Adrenal gland (tissue), 12 donors: ENCODE results near the gene N4BP2L2. TPM values are rescaled to one million over a fixed set of nuclear protein-coding genes. Genes with fewer than 3 reads are reported as not detected.

Source experiments
- DNase-seq, 7 donors: peaks; one replicate each; pipeline ENCODE4 v3.0.0-alpha.2; 2019 to 2020
- H3K27ac ChIP-seq, 5 donors: fragments of 200-600 bp; sonication (generic) in 4 of 5; 1 replicate in 3 of 5; 2 replicates in 2 of 5; pipeline versions ENCODE4 v1.5.1 to v1.8.0; 2016 to 2020; ENCODE audit warnings: mild to moderate bottlenecking in 1 of 5
- H3K27me3 ChIP-seq: fragments of 200-600 bp; 2 replicates; pipeline ENCODE4 v1.8.0; 2021
- H3K36me3 ChIP-seq, 2 donors: fragments of 200-600 bp; replicated peaks in 1 of 2; 1 replicate in 1 of 2; 2 replicates in 1 of 2; pipeline versions ENCODE4 v1.5.1 to v1.8.0; 2018 to 2022
- H3K4me1 ChIP-seq, 2 donors: fragments of 200-600 bp; replicated peaks in 1 of 2; 1 replicate in 1 of 2; 2 replicates in 1 of 2; pipeline versions ENCODE4 v1.5.1 to v1.8.0; 2018 to 2021
- H3K4me3 ChIP-seq, 4 donors: fragments of 200-600 bp; sonication (generic) in 3 of 4; one replicate each; pipeline ENCODE4 v1.5.1; 2016 to 2018
- H3K9me3 ChIP-seq, 3 donors: fragments of 200-600 bp; sonication (generic) in 1 of 3; replicated peaks in 1 of 3; 1 replicate in 2 of 3; 2 replicates in 1 of 3; pipeline versions ENCODE4 v1.5.1 to v1.8.0; 2016 to 2021
- CTCF ChIP-seq, 6 experiments: fragments of 450-650 bp in 4 of 6; fragments of 200-600 bp in 2 of 6; sonication (generic) in 1 of 6; IDR thresholded peaks; 1 replicate in 5 of 6; 2 replicates in 1 of 6; pipeline versions ENCODE4 v1.5.1 to v1.8.0; 2016 to 2021; ENCODE audit warnings: antibody characterized with exemption in 6 of 6, mild to moderate bottlenecking in 2 of 6, moderate library complexity in 1 of 6
- POLR2A ChIP-seq, 2 donors: fragments of 450-650 bp; IDR thresholded peaks; one replicate each; pipeline ENCODE4 v1.6.1; 2017; ENCODE audit warnings: antibody characterized with exemption in 2 of 2, mild to moderate bottlenecking in 2 of 2, moderate library complexity in 1 of 2
- WGBS, 4 donors: extraction: QIAGEN DNeasy Blood & Tissue Kit in 2 of 4; methylation state at CpG; one replicate each; pipeline versions ENCODE4 v1.1.5 to v1.1.7; 2013 to 2017; 5-methylcytosine and 5-hydroxymethylcytosine counted together
- intact Hi-C, 2 donors: fragments of 100-400 bp; cut with DNase I; formaldehyde crosslinking; loops; one replicate each; pipeline versions ENCODE4 v1.14.1 to v1.15.0; 2022 to 2023
- polyA plus RNA-seq, 3 donors: library from polyadenylated mRNA; stranded (reverse); fragments of 200-250 nt in 2 of 3; fragments of 350-450 nt in 1 of 3; fragmentation: Illumina TruSeq in 1 of 3; extraction: RNeasy Lipid Tissue Mini Kit (QIAGEN cat#74804) in 1 of 3; gene quantifications; one replicate each; pipeline ENCODE4 v1.2.3, GENCODE V29; 2013 to 2014
- total RNA-seq, 9 donors: library from RNA; depleted of rRNA in 4 of 9; stranded (reverse); fragments of >200 nt in 4 of 9; fragments of 120-200 nt in 1 of 9; fragmentation: NEBNext Ultra II Directional in 1 of 9; extraction: Animal tissue kit (Norgen Biotek cat#: 25700) in 1 of 9; gene quantifications; one replicate each; pipeline versions ENCODE4 v1.1.0 to v1.2.4, GENCODE V29; 2013 to 2023
- donor health status: healthy with polysubstance abuse.
- donor health status: Bipolar disorder and iron deficiency.
- donor health status: DM: yes; HTN: yes; CAD: no.
- donor health status: DM: no; HTN: no; CAD: no.
- donor health status: DM: no; HTN: no; CAD: no.
- donor health status: DM: yes; HTN: yes; CAD: no.

Gene N4BP2L2
- total and polyA plus RNA-seq, 12 donors, result 34.1 to 321 (median 117) TPM

DNA sequence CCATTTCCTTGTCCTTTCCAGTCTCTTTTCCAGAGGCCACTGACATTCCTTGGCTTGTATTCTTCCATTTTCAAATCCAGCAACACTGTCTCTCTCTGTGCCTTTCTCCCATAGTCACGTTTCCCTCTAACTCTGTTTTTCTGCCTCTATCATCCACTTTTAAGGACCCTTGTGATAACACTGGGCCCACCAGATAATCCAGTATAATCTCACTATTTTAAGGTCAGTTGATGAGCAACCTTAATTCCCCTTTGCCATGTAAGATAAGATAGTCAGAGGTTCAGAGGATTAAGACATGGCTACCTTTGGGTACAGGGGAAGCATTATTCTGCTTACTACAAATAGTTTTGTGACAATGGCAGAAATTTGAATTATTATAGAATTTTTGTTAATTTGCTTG, 64.9 kb downstream of the N4BP2L2 start:
- no peak overlapping the region for H3K27ac ChIP-seq
- H3K27me3 ChIP-seq, result no peaks in the 10 kb centered on the region
- intact Hi-C loops, result no loop called here
- no peak overlapping the region for H3K4me3 ChIP-seq
- WGBS, 4 donors, result 85 to 96% (median 87%) methylated on average over 1 of the region's 1 CpG
- no peaks in the 10 kb centered on the region for H3K4me1 ChIP-seq
- H3K36me3 ChIP-seq, result no peaks in the 10 kb centered on the region
- no peaks in the 10 kb centered on the region for H3K9me3 ChIP-seq
- DNase-seq, result no peak
- no peak for TF ChIP-seq CTCF (IDR thresholded peaks at IDR 0.05)
- no peak for TF ChIP-seq POLR2A (IDR thresholded peaks at IDR 0.05)

- intact Hi-C loops, result no loop called here
- H3K4me3 ChIP-seq, result no peak overlapping the region
- H3K27me3 ChIP-seq, result no peaks in the 10 kb centered on the region
- no peaks in the 10 kb centered on the region for H3K9me3 ChIP-seq
- peak overlapping the region in 1 of 5 donors; percentile 39 for H3K27ac ChIP-seq
- no peak for DNase-seq
- WGBS, 4 donors, result 62 to 74% (median 69%) methylated on average over 3 of the region's 3 CpGs
- H3K4me1 ChIP-seq, result no peaks in the 10 kb centered on the region
- no peaks in the 10 kb centered on the region for H3K36me3 ChIP-seq
- no peak for TF ChIP-seq CTCF (IDR thresholded peaks at IDR 0.05)
- TF ChIP-seq POLR2A (IDR thresholded peaks at IDR 0.05), result no peak
Observed at GRCh38 chr13:32472194-32472621, 66.4 kb downstream of the N4BP2L2 start.

DNA sequence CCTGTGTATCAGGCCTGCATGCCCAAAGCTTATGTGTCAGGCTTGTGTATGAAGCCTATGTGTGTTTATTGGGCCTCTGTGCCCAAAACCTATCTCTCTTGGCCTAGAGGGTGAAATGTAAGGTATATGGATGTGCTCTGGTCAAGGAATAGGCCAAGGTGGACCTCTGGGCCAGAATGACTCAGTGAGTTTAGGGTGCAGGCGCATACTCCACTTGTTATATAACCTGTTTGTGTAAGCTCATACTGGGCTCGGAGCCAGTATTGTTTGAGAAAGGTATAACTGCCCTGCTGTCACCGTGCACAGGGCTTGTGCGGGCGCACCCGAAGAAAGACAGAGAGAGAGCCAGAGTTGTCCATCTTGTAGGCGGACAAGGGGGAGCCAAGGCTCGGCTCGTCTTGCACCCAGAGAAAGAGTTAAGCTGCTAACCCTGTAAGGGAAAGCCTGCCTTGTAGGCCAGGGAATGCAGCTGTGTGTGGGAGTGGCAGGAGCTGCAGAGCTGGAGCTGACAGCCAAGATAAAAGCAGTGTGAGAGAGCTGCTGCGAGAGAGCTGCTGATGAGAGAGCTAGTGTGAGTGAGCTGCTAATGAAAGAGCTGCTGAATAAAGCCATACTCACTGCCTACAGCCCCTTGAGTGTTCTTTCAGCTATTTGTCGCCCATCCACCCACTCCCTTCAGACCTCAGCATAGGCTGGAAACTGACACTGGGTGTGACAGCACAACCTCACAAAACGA, 67.2 kb downstream of the N4BP2L2 start:
- intact Hi-C loops, result no loop called here
- 74 to 79% (median 77%) methylated on average over 12 of the region's 12 CpGs for WGBS, 4 donors
- Histone ChIP-seq H3K27me3 (no peaks in the 10 kb centered on the region), H3K4me1 (no peaks in the 10 kb centered on the region), H3K9me3 (no peaks in the 10 kb centered on the region), H3K4me3 (no peak overlapping the region), H3K27ac (no peak overlapping the region), H3K36me3 (no peaks in the 10 kb centered on the region)
- no peak for DNase-seq
- TF ChIP-seq CTCF (IDR thresholded peaks at IDR 0.05), result no peak
- no peak for TF ChIP-seq POLR2A (IDR thresholded peaks at IDR 0.05)

GRCh38 chr13:32468502-32469142, 70.0 kb downstream of the N4BP2L2 start:
- Histone ChIP-seq H3K9me3 (no peaks in the 10 kb centered on the region), H3K27ac (no peak overlapping the region), H3K27me3 (no peaks in the 10 kb centered on the region), H3K36me3 (no peaks in the 10 kb centered on the region), H3K4me1 (no peaks in the 10 kb centered on the region), H3K4me3 (no peak overlapping the region)
- DNase-seq, result peak in 1 of 7 donors; percentile 18
- WGBS, 4 donors, result 77 to 93% (median 89%) methylated on average over 6 of the region's 6 CpGs
- TF ChIP-seq CTCF (IDR thresholded peaks at IDR 0.05), result no peak
- no peak for TF ChIP-seq POLR2A (IDR thresholded peaks at IDR 0.05)
- intact Hi-C loops, result no loop called here
